Measurements from ENCODE around the gene ABCA6.

Gene ABCA6

DNA sequence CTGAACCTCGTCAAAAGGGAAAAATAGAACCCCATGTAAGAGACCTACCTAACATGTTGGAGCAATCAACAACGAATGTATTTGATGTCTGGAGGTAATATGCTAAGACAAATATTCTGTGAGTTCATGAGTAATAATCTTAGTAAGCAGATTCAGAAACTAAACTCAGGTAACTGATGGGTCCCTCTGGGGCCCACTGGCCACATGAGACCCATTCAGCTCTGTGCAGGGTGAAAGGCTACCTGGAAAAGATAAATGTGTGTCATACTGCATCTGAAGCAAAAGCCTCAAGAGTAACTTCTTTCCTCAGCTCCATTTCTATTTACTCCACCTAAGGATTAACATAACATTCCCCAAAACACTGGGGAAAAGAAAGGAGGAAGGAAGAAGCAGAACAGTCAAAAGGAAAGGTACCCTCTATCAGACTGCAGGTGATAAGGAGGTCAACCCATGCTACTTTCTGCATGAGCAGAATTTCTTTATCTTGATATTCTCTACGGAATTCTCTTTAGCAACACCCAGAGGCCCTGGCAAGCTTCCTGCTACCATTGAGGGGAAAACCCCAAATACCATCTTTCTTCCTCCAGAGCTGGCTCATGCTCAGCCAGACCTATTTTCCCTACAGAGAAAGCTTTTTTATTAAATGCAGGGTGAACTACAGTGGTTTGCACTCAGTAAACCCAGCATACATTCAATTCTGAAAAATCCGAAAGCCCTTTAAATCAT is 37.7 kb upstream of the ABCA6 start:
- no peaks in the 10 kb centered on the region for H3K27me3 ChIP-seq (ENCODE audit: low read depth, low read length)
- H3K4me3 ChIP-seq (ENCODE audit: low read length) = no peak overlapping the region
- H4K20me1 ChIP-seq (ENCODE audit: insufficient read depth, low read length) = no peaks in the 10 kb centered on the region
- no peak overlapping the region for H3K9ac ChIP-seq (ENCODE audit: low read length)
- H3K9me3 ChIP-seq (ENCODE audit: insufficient read depth, low read length) = no peaks in the 10 kb centered on the region
- no peaks in the 10 kb centered on the region for H3K79me2 ChIP-seq (ENCODE audit: low read length)
- H3K27ac ChIP-seq (ENCODE audit: low read length) = no peak overlapping the region
- H3K4me1 ChIP-seq (ENCODE audit: low read length) = peaks cover 18% of the 10 kb centered on the region
- no peak for TF ChIP-seq EZH2phosphoT487 (IDR thresholded peaks at IDR 0.05; ENCODE audit: low read depth)
- no peak overlapping the region for H2AFZ ChIP-seq (ENCODE audit: low read depth, low read length)
- no peak overlapping the region for H3K4me2 ChIP-seq (ENCODE audit: low read length)
- no peaks in the 10 kb centered on the region for H3K36me3 ChIP-seq (replicated peaks; ENCODE audit: low read depth, low read length)

- TF ChIP-seq CTCF (IDR thresholded peaks at IDR 0.05; ENCODE audit: low read depth, low read length) (no peak), EZH2phosphoT487 (IDR thresholded peaks at IDR 0.05; ENCODE audit: low read depth) (no peak)
- Histone ChIP-seq H3K36me3 (replicated peaks; ENCODE audit: low read depth, low read length) (no peaks in the 10 kb centered on the region), H4K20me1 (ENCODE audit: insufficient read depth, low read length) (no peaks in the 10 kb centered on the region), H3K27me3 (ENCODE audit: low read depth, low read length) (no peaks in the 10 kb centered on the region), H3K4me1 (ENCODE audit: low read length) (peaks cover 18% of the 10 kb centered on the region), H3K9me3 (ENCODE audit: insufficient read depth, low read length) (no peaks in the 10 kb centered on the region), H3K9ac (ENCODE audit: low read length) (no peak overlapping the region), H2AFZ (ENCODE audit: low read depth, low read length) (no peak overlapping the region), H3K4me3 (ENCODE audit: low read length) (no peak overlapping the region), H3K4me2 (ENCODE audit: low read length) (no peak overlapping the region), H3K27ac (ENCODE audit: low read length) (no peak overlapping the region), H3K79me2 (ENCODE audit: low read length) (no peaks in the 10 kb centered on the region)
Observed at GRCh38 chr17:69176457-69176795, 34.7 kb upstream of the ABCA6 start.

GRCh38 chr17:69175625-69176456 is 34.1 kb upstream of the ABCA6 start:
- TF ChIP-seq EZH2phosphoT487 (IDR thresholded peaks at IDR 0.05; ENCODE audit: low read depth) = no peak
- H2AFZ ChIP-seq (ENCODE audit: low read depth, low read length) = no peak overlapping the region

DNA sequence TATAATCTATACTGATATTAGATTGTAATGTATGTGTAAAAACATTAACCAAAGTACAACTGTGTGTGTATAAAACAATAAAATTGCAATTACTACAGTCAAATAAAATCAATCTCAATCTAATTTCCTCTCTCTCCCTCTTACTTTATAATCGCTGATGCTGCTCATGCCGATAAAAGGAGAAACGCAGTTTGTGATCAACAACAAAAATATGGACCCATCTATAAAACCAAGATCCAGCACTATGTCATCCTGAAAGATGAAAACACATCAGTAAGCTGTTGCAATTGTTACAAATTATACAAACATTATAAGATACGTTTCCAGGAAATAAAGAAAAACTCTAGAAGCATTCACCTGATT is 33.5 kb upstream of the ABCA6 start:
- Histone ChIP-seq H3K36me3 (replicated peaks; ENCODE audit: low read depth, low read length) (no peaks in the 10 kb centered on the region), H2AFZ (ENCODE audit: low read depth, low read length) (no peak overlapping the region), H3K9ac (ENCODE audit: low read length) (no peak overlapping the region), H3K27me3 (ENCODE audit: low read depth, low read length) (no peaks in the 10 kb centered on the region), H3K4me2 (ENCODE audit: low read length) (no peak overlapping the region), H3K27ac (ENCODE audit: low read length) (no peak overlapping the region), H3K4me3 (ENCODE audit: low read length) (no peak overlapping the region), H4K20me1 (ENCODE audit: insufficient read depth, low read length) (no peaks in the 10 kb centered on the region), H3K4me1 (ENCODE audit: low read length) (peaks cover 24% of the 10 kb centered on the region), H3K79me2 (ENCODE audit: low read length) (no peaks in the 10 kb centered on the region), H3K9me3 (ENCODE audit: insufficient read depth, low read length) (no peaks in the 10 kb centered on the region)
- TF ChIP-seq EZH2phosphoT487 (IDR thresholded peaks at IDR 0.05; ENCODE audit: low read depth) (no peak), CTCF (IDR thresholded peaks at IDR 0.05; ENCODE audit: low read depth, low read length) (no peak)

More at GRCh38 chr17:69175625-69176456, 34.1 kb upstream of the ABCA6 start:
- no peaks in the 10 kb centered on the region for H3K9me3 ChIP-seq (ENCODE audit: insufficient read depth, low read length)
- H3K36me3 ChIP-seq (replicated peaks; ENCODE audit: low read depth, low read length) = no peaks in the 10 kb centered on the region
- H3K9ac ChIP-seq (ENCODE audit: low read length) = no peak overlapping the region
- no peak overlapping the region for H3K4me2 ChIP-seq (ENCODE audit: low read length)
- no peaks in the 10 kb centered on the region for H3K27me3 ChIP-seq (ENCODE audit: low read depth, low read length)
- H3K79me2 ChIP-seq (ENCODE audit: low read length) = no peaks in the 10 kb centered on the region
- H3K27ac ChIP-seq (ENCODE audit: low read length) = no peak overlapping the region
- H3K4me1 ChIP-seq (ENCODE audit: low read length) = peaks cover 18% of the 10 kb centered on the region
- H3K4me3 ChIP-seq (ENCODE audit: low read length) = no peak overlapping the region
- no peaks in the 10 kb centered on the region for H4K20me1 ChIP-seq (ENCODE audit: insufficient read depth, low read length)

GRCh38 chr17:69173118-69173517 is 31.4 kb upstream of the ABCA6 start:
- H4K20me1 ChIP-seq (ENCODE audit: insufficient read depth, low read length) = no peaks in the 10 kb centered on the region
- no peak overlapping the region for H3K4me2 ChIP-seq (ENCODE audit: low read length)
- TF ChIP-seq EZH2phosphoT487 (IDR thresholded peaks at IDR 0.05; ENCODE audit: low read depth) (no peak), CTCF (IDR thresholded peaks at IDR 0.05; ENCODE audit: low read depth, low read length) (no peak)

More at GRCh38 chr17:69173118-69173517, 31.4 kb upstream of the ABCA6 start:
- Histone ChIP-seq H3K79me2 (ENCODE audit: low read length) (no peaks in the 10 kb centered on the region), H3K9me3 (ENCODE audit: insufficient read depth, low read length) (no peaks in the 10 kb centered on the region), H3K9ac (ENCODE audit: low read length) (no peak overlapping the region), H2AFZ (ENCODE audit: low read depth, low read length) (no peak overlapping the region), H3K27me3 (ENCODE audit: low read depth, low read length) (no peaks in the 10 kb centered on the region), H3K4me3 (ENCODE audit: low read length) (no peak overlapping the region), H3K36me3 (replicated peaks; ENCODE audit: low read depth, low read length) (no peaks in the 10 kb centered on the region), H3K4me1 (ENCODE audit: low read length) (peaks cover 17% of the 10 kb centered on the region), H3K27ac (ENCODE audit: low read length) (no peak overlapping the region)
